ENCODE results near the gene GLT1D1. TPM values are rescaled to one million over a fixed set of nuclear protein-coding genes. Genes with fewer than 3 reads are reported as not detected.

Gene GLT1D1
- total and polyA plus RNA-seq, 8 donors: 0.13 to 1.3 (median 0.89) TPM; not detected in 4

- Histone ChIP-seq H3K36me3 (no peaks in the 10 kb centered on the region), H3K4me3 (no peak overlapping the region), H3K9me3 (no peaks in the 10 kb centered on the region), H3K27ac (no peak overlapping the region), H3K4me1 (no peaks in the 10 kb centered on the region), H3K27me3 (no peaks in the 10 kb centered on the region)
- TF ChIP-seq CTCF (IDR thresholded peaks at IDR 0.05) (no peak), POLR2A (IDR thresholded peaks at IDR 0.05) (no peak), EP300 (IDR thresholded peaks at IDR 0.05) (no peak), POLR2AphosphoS5 (IDR thresholded peaks at IDR 0.05) (no peak)
- WGBS, 5 donors: 80 to 93% (median 86%) methylated on average over 7 of the region's 7 CpGs
- intact Hi-C loops (cut with DNase I; ENCODE audit: low total_unique reads): no loop called here
- DNase-seq: no peak
These were observed 80.6 kb downstream of the GLT1D1 start for GRCh38 chr12:128933926-128934325.

- H3K27ac ChIP-seq: no peak overlapping the region
- intact Hi-C loops (cut with DNase I; ENCODE audit: low total_unique reads): no loop called here
- H3K9me3 ChIP-seq: no peaks in the 10 kb centered on the region
- no peak for DNase-seq
- 54 to 65% (median 60%) methylated on average over 5 of the region's 5 CpGs for WGBS, 5 donors
- H3K4me3 ChIP-seq: no peak overlapping the region
- TF ChIP-seq POLR2A (IDR thresholded peaks at IDR 0.05) (no peak), POLR2AphosphoS5 (IDR thresholded peaks at IDR 0.05) (no peak), EP300 (IDR thresholded peaks at IDR 0.05) (no peak), CTCF (IDR thresholded peaks at IDR 0.05) (no peak)
- H3K27me3 ChIP-seq: no peaks in the 10 kb centered on the region
- H3K36me3 ChIP-seq: no peaks in the 10 kb centered on the region
- no peaks in the 10 kb centered on the region for H3K4me1 ChIP-seq
These were observed 85.6 kb downstream of the GLT1D1 start for GRCh38 chr12:128938886-128939285.

GRCh38 chr12:128940090-128940888 lies 87.0 kb downstream of the GLT1D1 start:
- H3K4me1 ChIP-seq: no peaks in the 10 kb centered on the region
- no peak overlapping the region for H3K4me3 ChIP-seq
- 84 to 92% (median 87%) methylated on average over 15 of the region's 15 CpGs for WGBS, 5 donors
- DNase-seq: no peak
- no peak overlapping the region for H3K27ac ChIP-seq
- intact Hi-C loops (cut with DNase I; ENCODE audit: low total_unique reads): no loop called here
- H3K36me3 ChIP-seq: no peaks in the 10 kb centered on the region
- no peaks in the 10 kb centered on the region for H3K9me3 ChIP-seq
- no peaks in the 10 kb centered on the region for H3K27me3 ChIP-seq
- TF ChIP-seq CTCF (IDR thresholded peaks at IDR 0.05) (no peak), POLR2A (IDR thresholded peaks at IDR 0.05) (no peak), EP300 (IDR thresholded peaks at IDR 0.05) (no peak), POLR2AphosphoS5 (IDR thresholded peaks at IDR 0.05) (no peak)

GRCh38 chr12:128940974-128941373 lies 87.7 kb downstream of the GLT1D1 start:
- intact Hi-C loops (cut with DNase I; ENCODE audit: low total_unique reads): no loop called here
- no peak for DNase-seq
- TF ChIP-seq CTCF (IDR thresholded peaks at IDR 0.05) (no peak), POLR2A (IDR thresholded peaks at IDR 0.05) (no peak), EP300 (IDR thresholded peaks at IDR 0.05) (no peak), POLR2AphosphoS5 (IDR thresholded peaks at IDR 0.05) (no peak)
- Histone ChIP-seq H3K27ac (no peak overlapping the region), H3K4me3 (no peak overlapping the region), H3K4me1 (no peaks in the 10 kb centered on the region), H3K27me3 (no peaks in the 10 kb centered on the region), H3K36me3 (no peaks in the 10 kb centered on the region), H3K9me3 (no peaks in the 10 kb centered on the region)
- WGBS, 5 donors: 58 to 84% (median 73%) methylated on average over 5 of the region's 5 CpGs
